ENCODE results near the gene FBRSL1.
"Not testable (repeated sequence)": the region's sequence is repeated elsewhere in the genome, so short reads cannot be mapped to it uniquely, and the experiment has no call there.

Gene FBRSL1

GRCh38 chr12:132525833-132526455 is 36.0 kb downstream of the FBRSL1 start:
- DNase-seq (ENCODE audit: low read depth): no peak

DNA sequence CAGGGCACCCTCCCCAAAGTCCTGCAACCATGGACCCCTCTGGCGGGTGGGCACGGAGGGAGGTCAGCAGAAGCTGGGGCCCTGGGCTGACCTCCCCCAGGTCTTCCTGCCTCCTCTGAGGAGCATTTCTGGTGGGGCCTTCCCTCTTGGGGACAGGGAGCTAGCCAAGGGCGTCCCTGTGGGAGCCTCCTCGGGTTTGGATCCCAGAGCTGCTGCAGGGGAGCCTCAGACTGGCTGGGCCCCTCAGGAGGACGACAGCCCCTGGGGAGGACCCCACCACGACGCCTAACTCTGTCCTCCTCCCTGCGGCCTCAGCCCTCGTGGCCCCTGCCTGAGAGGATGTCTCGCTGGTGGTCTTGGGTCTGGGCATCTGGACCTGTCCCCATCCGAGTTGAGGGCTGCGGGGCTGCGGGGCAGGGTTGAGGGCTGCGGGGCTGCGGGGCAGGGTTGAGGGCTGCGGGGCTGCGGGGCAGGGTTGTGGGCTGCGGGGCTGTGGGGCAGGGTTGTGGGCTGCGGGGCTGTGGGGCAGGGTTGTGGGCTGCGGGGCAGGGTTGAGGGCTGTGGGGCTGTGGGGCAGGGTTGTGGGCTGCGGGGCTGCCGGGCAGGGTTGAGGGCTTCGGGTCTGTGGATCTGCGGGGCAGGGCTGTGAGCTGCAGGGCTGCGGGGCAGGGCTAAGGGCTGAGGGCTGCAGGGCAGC is 37.4 kb downstream of the FBRSL1 start:
- DNase-seq (ENCODE audit: low read depth): no peak

GRCh38 chr12:132527883-132528264 is 37.9 kb downstream of the FBRSL1 start:
- DNase-seq (ENCODE audit: low read depth): no peak

- no peak for DNase-seq (ENCODE audit: low read depth)
Observed at GRCh38 chr12:132528564-132529106, 38.7 kb downstream of the FBRSL1 start.

DNA sequence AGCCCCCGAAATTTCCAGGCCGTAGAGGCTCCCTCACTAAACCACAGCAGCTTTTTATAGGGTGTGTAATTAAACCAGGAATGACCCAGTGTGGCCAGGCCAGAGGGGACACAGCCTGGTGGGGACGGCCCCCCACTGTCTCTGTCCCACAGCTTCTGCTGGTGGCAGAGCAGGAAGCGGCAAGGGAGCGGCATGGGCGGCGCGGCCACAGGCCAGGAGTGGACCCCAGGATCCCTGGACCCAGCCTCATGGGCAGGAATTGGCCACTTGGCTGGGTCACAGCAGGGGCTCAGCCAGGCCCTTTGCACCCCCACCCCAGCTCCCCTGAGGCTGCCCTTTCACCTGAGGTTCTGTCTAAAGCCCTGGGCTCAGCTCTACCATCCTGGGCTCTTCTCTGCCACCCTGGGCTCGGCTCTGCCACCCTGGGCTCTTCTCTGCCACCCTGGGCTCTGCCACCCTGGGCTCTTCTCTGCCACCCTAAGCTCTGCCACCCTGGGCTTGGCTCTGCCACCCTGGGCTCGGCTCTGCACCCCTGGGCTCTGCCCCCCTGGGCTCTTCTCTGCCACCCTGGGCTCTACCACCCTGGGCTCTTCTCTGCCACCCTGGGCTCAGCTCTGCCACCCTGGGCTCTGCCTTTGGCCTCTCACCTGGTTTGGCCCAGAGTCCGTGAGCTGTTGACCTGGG is 39.3 kb downstream of the FBRSL1 start:
- no peak for DNase-seq (ENCODE audit: low read depth)

DNA sequence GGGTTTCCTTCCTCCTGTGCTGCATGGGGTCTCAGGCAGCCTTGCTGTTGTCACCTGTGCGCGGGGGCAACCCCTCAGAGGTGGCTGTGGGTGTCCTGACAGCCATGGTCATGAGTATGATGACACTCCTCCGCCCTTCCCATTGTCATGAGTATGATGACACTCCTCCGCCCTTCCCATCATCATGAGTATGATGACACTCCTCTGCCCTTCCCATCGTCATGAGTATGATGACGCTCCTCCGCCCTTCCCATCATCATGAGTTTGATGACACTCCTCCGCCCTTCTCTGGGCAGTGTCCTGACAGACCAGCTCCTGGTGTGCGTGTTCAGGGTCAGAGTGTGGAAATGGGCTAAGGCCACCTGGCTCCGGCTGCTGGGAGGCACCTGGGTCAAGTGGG is 40.0 kb downstream of the FBRSL1 start:
- DNase-seq (ENCODE audit: low read depth): no peak

DNA sequence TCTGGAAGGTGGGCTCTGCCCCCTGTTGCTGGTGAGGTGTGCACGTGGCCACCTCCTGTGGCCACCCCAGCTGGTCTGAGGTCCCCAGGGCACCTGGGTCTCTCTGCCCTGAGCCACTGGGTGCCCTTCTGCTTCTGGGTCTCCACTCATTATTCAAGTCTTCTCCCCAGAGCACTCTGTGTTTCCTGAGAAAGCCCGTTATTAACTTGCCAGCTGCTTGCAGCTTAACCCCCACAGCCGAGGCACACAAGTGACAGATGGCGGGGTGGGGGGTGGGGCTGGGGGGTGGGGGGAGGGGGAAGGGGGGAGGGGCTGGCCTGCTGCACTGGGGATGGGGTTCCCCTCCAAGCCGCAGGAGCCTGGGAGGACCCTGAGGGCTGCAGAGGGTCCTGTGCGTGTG is 40.5 kb downstream of the FBRSL1 start:
- no peak for DNase-seq (ENCODE audit: low read depth)

- DNase-seq (ENCODE audit: low read depth): no peak
Observed at GRCh38 chr12:132530851-132531250, 40.9 kb downstream of the FBRSL1 start.

GRCh38 chr12:132532711-132533583 is 43.0 kb downstream of the FBRSL1 start:
- DNase-seq (ENCODE audit: low read depth): not testable (repeated sequence)

DNA sequence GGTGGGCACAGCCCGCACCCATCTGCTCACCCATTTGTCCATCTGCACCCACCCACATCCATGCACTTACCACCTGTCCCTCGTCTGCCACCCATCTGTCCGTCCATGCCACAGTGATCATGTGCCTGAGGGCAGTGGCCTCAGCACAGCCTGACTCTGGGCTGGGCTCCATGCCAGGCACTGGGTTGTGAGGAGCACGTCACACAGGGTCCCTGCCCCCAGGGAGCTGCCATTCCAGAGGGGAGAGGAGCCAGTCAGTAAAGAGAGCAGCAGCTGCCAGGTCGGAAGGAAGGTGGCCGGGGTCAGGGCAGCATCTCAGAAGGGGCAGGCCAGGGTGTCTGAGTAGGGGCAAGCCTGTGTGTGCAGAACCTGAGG is 43.6 kb downstream of the FBRSL1 start:
- no peak for DNase-seq (ENCODE audit: low read depth)

GRCh38 chr12:132534076-132534475 is 44.1 kb downstream of the FBRSL1 start:
- DNase-seq (ENCODE audit: low read depth): no peak

GRCh38 chr12:132535019-132535418 is 45.1 kb downstream of the FBRSL1 start:
- DNase-seq (ENCODE audit: low read depth): no peak

- DNase-seq (ENCODE audit: low read depth): no peak
Observed at GRCh38 chr12:132536102-132536876, 46.3 kb downstream of the FBRSL1 start.

DNA sequence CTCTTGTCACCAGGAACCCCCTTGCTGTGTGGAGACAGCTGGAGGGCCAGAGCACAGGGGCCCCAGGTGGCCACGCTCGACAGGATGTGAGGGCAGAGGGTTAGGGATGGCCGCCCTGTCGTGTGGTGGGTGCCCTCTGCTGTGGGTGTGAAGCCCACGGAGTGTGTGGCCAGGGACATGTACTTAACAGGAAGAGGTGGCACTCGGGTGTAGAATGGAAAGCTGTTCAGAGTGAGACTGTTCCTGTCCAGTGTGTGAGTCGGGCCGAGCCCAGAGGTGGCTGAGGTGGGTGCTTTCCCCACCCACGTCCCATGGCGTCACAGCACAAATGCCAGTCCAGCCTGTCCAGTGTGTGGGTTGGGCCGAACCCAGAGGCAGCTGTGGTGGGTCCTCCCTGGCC is 47.1 kb downstream of the FBRSL1 start:
- DNase-seq (ENCODE audit: low read depth): no peak

- no peak for DNase-seq (ENCODE audit: low read depth)
Observed at GRCh38 chr12:132537836-132538662, 48.1 kb downstream of the FBRSL1 start.

GRCh38 chr12:132538663-132538990 is 48.7 kb downstream of the FBRSL1 start:
- DNase-seq (ENCODE audit: low read depth): no peak

- DNase-seq (ENCODE audit: low read depth): no peak
Observed at GRCh38 chr12:132539016-132539773, 49.2 kb downstream of the FBRSL1 start.

- DNase-seq (ENCODE audit: low read depth): no peak
Observed at GRCh38 chr12:132540436-132540835, 50.5 kb downstream of the FBRSL1 start.

GRCh38 chr12:132541200-132541599 is 51.2 kb downstream of the FBRSL1 start:
- DNase-seq (ENCODE audit: low read depth): no peak

GRCh38 chr12:132541996-132542395 is 52.0 kb downstream of the FBRSL1 start:
- no peak for DNase-seq (ENCODE audit: low read depth)
